Astrocyte of the spinal cord (primary cell): ENCODE results near the gene RAMP3.
"Not testable (repeated sequence)": the region's sequence is repeated elsewhere in the genome, so short reads cannot be mapped to it uniquely, and the experiment has no call there.

Source experiments
- DNase-seq: peaks from one replicate; pipeline ENCODE4 v3.0.0; 2011; ENCODE audit warnings: low read depth, low spot score
- H3K4me3 ChIP-seq: 2 replicates; pipeline ENCODE4 v1.5.1; 2011; ENCODE audit warnings: low read depth, mild to moderate bottlenecking, low read length, moderate library complexity
- in situ Hi-C: cut with HindIII; loops from 2 replicates; pipeline ENCODE4 v1.10.0; 2017; ENCODE audit warnings: low sequenced_read_pairs
- TF ChIP-seq, protein P1 (sequence below): IDR thresholded peaks from 2 replicates; pipeline ENCODE4 v1.5.1; 2012; ENCODE audit warnings: low read depth, mild to moderate bottlenecking, low read length, inconsistent platforms

Gene RAMP3

GRCh38 chr7:45161138-45161537 lies 3.5 kb downstream of the RAMP3 start:
- H3K4me3 ChIP-seq: no peak overlapping the region
- in situ Hi-C loops: no loop called here
- TF ChIP-seq, protein P1, sequence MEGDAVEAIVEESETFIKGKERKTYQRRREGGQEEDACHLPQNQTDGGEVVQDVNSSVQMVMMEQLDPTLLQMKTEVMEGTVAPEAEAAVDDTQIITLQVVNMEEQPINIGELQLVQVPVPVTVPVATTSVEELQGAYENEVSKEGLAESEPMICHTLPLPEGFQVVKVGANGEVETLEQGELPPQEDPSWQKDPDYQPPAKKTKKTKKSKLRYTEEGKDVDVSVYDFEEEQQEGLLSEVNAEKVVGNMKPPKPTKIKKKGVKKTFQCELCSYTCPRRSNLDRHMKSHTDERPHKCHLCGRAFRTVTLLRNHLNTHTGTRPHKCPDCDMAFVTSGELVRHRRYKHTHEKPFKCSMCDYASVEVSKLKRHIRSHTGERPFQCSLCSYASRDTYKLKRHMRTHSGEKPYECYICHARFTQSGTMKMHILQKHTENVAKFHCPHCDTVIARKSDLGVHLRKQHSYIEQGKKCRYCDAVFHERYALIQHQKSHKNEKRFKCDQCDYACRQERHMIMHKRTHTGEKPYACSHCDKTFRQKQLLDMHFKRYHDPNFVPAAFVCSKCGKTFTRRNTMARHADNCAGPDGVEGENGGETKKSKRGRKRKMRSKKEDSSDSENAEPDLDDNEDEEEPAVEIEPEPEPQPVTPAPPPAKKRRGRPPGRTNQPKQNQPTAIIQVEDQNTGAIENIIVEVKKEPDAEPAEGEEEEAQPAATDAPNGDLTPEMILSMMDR: no peak
- DNase-seq: no peak

DNA sequence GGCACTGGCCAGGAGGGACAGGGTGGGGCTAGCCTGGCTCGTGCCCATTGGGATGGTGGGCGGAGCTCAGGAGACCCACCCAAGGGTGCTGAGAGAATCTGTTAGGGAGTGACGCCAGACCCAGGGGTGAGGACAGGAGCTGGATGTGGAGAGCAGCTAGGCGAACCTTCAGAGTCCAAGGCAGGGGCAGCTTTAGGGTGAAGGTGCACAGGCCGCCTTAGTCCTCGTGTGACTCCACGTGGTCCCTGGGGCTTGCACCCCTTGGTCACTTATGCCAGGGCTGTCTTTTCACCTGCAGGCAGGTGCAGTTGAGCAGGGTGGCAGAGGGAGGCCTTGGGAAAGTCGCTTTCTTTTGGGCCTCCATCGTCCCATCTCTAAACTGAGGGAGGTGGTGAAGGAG lies 4.3 kb downstream of the RAMP3 start:
- in situ Hi-C loops: no loop called here
- TF ChIP-seq, protein P1: no peak
- DNase-seq: no peak
- H3K4me3 ChIP-seq: no peak overlapping the region

DNA sequence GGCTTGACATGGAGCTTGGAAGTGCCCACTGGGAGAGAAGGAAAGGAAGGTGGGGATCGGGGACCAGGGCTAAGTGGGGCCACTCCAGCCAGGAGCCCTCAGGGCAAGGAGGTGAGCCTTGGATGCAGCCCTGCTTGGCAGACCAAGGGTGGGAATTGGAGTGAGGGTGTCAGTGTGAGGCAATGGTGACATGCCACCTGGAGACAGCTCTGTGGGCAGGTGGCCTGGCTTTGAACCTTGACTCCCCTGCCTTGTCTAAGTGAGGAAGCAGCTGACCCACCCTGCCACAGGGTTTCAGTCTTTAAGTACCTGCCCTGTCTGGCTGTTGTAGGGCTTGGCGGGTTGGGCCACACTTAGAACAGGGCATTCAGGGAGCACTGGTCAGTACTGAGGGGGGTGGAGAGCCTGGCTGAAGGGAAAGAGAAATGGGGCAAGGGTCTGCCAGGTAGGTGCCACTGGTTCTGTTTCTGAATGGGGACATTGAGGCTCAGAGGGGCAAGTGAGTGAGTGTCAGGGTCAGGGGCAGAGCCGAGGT lies 4.8 kb downstream of the RAMP3 start:
- no peak overlapping the region for H3K4me3 ChIP-seq
- no peak for DNase-seq
- in situ Hi-C loops: no loop called here
- TF ChIP-seq, protein P1: no peak

DNA sequence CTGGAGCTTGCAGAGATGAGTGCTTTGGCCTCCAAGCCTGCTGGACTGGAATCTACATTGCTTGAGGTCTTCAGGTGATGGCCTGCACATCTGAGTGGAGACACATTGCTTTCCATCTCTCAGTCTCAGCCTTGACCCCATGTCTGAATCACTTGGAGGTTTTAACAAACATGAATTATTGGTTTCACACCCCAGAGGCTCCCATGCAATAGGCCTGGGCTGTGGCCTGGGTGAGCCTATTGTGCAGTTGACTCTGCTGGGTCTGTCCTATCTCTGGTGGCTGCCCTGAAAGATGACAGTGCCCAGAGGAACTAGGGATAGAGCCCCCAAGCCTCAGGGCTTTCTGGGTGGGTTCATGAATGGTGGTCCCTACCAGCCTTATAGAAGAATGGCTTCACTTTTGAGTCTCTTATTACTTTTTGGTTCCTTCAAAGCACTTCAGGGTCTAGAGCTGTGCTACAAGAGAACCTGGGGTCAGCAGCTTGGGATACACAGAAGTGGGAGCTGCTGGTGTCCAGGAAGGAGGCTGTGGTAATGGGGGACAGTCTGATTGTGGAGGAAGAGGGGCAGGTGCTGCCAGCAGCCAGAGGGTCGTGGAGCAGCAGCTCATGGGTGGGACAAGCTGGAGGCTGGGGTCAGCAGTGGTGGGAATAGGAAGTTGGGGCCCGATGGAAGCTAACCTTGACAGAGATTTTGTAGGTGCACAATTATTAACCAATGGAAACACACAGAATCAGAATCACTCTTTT lies 5.5 kb downstream of the RAMP3 start:
- in situ Hi-C loops: no loop called here
- no peak for DNase-seq
- H3K4me3 ChIP-seq: no peak overlapping the region

GRCh38 chr7:45163692-45164052 lies 6.1 kb downstream of the RAMP3 start:
- DNase-seq: no peak
- in situ Hi-C loops: no loop called here

More for the DNA sequence above, 5.5 kb downstream of the RAMP3 start:
- TF ChIP-seq, protein P1: no peak

DNA sequence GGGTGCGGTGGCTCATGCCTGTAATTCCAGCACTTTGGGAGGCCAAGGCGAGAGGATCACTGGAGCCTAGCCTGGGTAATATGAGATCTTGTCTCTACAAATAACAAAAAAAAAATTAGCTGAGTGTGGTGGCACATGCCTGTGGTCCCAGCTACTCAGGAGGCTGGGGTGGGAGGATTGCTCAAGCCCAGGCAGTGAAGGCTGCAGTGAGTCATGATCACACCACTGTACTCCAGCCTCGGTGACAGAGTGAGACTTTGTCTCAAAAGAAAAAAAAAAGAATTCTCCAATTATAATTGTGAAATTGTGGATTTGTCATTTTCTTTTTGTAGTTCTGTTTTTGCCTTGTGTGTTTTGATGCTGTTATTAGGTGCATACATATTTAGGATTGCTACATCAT lies 6.7 kb downstream of the RAMP3 start:
- DNase-seq, H3K4me3 ChIP-seq, in situ Hi-C loops: not testable (repeated sequence)

More at GRCh38 chr7:45163692-45164052, 6.1 kb downstream of the RAMP3 start:
- TF ChIP-seq, protein P1: no peak
- H3K4me3 ChIP-seq: no peak overlapping the region

- H3K4me3 ChIP-seq: no peak overlapping the region
- in situ Hi-C loops: no loop called here
- DNase-seq: no peak
- TF ChIP-seq, protein P1: no peak
Observed at GRCh38 chr7:45165857-45166256, 8.3 kb downstream of the RAMP3 start.
